Psoas muscle (tissue), 8 donors: ENCODE data around the gene SEZ6L2. TPM values are rescaled to one million over a fixed set of nuclear protein-coding genes. Genes with fewer than 3 reads are reported as not detected.

Source experiments
- ATAC-seq, 4 donors: fragments of 200-7000 bp; cut with Tn5 transposase; one replicate each; pipeline ENCODE4 v1.9.1; 2020; ENCODE audit warnings: moderate library complexity in 3 of 4, mild to moderate bottlenecking in 2 of 4
- DNase-seq, 2 donors: peaks; one replicate each; pipeline ENCODE4 v3.0.0-alpha.2; 2020
- H3K27ac ChIP-seq: fragments of 200-600 bp; one replicate; pipeline ENCODE4 v1.8.0; 2022
- H3K27me3 ChIP-seq, 3 donors: fragments of 200-600 bp in 1 of 3; one replicate each; pipeline versions ENCODE4 v1.6.1 to v1.8.0; 2013 to 2022; ENCODE audit warnings: low read length in 2 of 3, mild to moderate bottlenecking in 2 of 3, moderate library complexity in 1 of 3; ENCODE audit not compliant: insufficient read depth in 3 of 3
- H3K36me3 ChIP-seq, 2 donors: fragments of 200-600 bp in 1 of 2; one replicate each; pipeline versions ENCODE4 v1.6.1 to v1.8.0; 2013 to 2022; ENCODE audit warnings: low read depth in 1 of 2, mild to moderate bottlenecking in 1 of 2, moderate library complexity in 1 of 2; ENCODE audit not compliant: insufficient read depth in 1 of 2
- H3K4me1 ChIP-seq: fragments of 200-600 bp; one replicate; pipeline ENCODE4 v1.8.0; 2022
- H3K4me3 ChIP-seq: fragments of 200-600 bp; one replicate; pipeline ENCODE4 v1.8.0; 2022; ENCODE audit warnings: mild to moderate bottlenecking
- H3K9me3 ChIP-seq: fragments of 200-600 bp; one replicate; pipeline ENCODE4 v1.8.0; 2022
- WGBS, 3 donors: extraction: QIAGEN DNeasy Blood & Tissue Kit; methylation state at CpG; one replicate each; pipeline versions ENCODE4 v1.1.6 to v1.1.7; 2013; 5-methylcytosine and 5-hydroxymethylcytosine counted together
- intact Hi-C, 2 donors: fragments of 100-400 bp; cut with DNase I; formaldehyde crosslinking; loops; one replicate each; pipeline versions ENCODE4 v1.11.0 to v1.14.2; 2022
- polyA plus RNA-seq, 3 donors: library from polyadenylated mRNA; stranded (reverse); fragments of 200-250 nt; gene quantifications; one replicate each; pipeline ENCODE4 v1.2.3, GENCODE V29; 2013
- total RNA-seq, 4 donors: library from RNA; stranded (reverse); fragmentation: NEBNext Ultra II Directional in 2 of 4; extraction: Animal tissue kit (Norgen Biotek cat#: 25700) in 2 of 4; gene quantifications; one replicate each; pipeline versions ENCODE4 v1.2.1 to v1.2.4, GENCODE V29; 2021 to 2023
- TF ChIP-seq, protein P1 (sequence below): fragments of 200-600 bp; IDR thresholded peaks from one replicate; pipeline ENCODE4 v1.8.0; 2022; ENCODE audit warnings: antibody characterized with exemption
- donor health status: healthy with polysubstance abuse.
- donor health status: DM: no; HTN: no; CAD: no; lungs with moderate emphysema.
- donor health status: Bipolar disorder and iron deficiency.
- donor health status: healthy.
- donor health status: DM: yes; HTN: yes; CAD: no.
- donor health status: DM: no; HTN: no; CAD: no.
- donor health status: DM: no; HTN: no; CAD: no.
- donor health status: DM: yes; HTN: yes; CAD: no.

The SEZ6L2 gene
- total and polyA plus RNA-seq, 7 donors, result 0.05 to 0.86 (median 0.23) TPM

DNA sequence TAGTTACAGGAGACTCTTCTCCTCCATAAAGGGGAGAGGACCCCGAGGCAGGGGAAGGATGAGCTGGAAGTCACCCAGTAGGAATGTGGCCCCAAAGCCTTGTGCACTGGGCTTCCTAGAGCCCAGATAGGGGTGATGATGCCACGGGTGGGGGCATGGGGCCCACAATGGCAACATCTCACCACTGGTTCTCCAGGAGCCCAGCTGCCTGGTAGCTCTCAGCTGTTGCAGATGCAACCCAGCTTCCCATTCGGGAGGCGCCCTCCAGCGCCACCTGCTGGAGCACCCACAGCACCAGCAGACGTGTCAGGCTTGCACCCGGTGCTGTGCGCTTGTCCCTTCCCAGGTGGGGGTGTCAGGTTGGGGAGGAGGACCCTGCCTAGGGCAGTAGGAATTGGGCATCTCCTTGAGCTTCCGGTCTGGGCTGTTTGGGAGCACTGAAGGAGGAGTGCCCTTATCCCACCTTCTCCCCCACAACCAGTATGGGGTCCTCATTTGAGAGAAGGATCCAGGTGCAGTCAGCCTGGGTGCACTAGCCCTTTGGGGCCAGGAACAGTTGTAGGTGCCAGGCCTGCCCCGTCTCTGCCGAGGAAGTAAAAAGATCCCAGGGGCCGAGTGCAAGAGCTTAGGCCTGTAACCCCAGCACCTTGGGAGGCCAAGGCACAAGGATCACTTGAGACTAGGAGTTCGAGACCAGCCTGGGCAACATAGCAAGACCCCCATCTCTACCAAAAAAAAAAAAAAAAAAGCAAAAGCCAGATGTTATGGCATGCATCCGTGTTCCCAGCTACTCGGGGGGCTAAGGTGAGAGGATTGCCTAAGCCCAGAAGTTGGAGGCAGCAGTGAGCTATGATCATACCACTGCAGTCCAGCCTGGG is 50.7 kb downstream of the SEZ6L2 start:
- ATAC-seq, result peak; percentile 79 to 90 (median 84)
- intact Hi-C loops, result loop anchor here in 1 of 2 donors (1.0 to 5.0 kb wide), 2 partner anchors 41 to 146 kb away; no protein-coding TSS in a partner anchor
- H3K4me3 ChIP-seq, result no peak overlapping the region
- TF ChIP-seq, protein P1, sequence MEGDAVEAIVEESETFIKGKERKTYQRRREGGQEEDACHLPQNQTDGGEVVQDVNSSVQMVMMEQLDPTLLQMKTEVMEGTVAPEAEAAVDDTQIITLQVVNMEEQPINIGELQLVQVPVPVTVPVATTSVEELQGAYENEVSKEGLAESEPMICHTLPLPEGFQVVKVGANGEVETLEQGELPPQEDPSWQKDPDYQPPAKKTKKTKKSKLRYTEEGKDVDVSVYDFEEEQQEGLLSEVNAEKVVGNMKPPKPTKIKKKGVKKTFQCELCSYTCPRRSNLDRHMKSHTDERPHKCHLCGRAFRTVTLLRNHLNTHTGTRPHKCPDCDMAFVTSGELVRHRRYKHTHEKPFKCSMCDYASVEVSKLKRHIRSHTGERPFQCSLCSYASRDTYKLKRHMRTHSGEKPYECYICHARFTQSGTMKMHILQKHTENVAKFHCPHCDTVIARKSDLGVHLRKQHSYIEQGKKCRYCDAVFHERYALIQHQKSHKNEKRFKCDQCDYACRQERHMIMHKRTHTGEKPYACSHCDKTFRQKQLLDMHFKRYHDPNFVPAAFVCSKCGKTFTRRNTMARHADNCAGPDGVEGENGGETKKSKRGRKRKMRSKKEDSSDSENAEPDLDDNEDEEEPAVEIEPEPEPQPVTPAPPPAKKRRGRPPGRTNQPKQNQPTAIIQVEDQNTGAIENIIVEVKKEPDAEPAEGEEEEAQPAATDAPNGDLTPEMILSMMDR, result peak; percentile 86
- WGBS, 3 donors, result 31 to 40% (median 38%) methylated on average over 14 to 15 of the region's 15 CpGs
- no peaks in the 10 kb centered on the region for H3K9me3 ChIP-seq
- peak; percentile 80 to 91 for DNase-seq
- H3K27me3 ChIP-seq, result no peaks in the 10 kb centered on the region
- no peaks in the 10 kb centered on the region for H3K4me1 ChIP-seq
- no peak overlapping the region for H3K27ac ChIP-seq
- peaks cover 0 to 43% of the 10 kb centered on the region in 2 donors for H3K36me3 ChIP-seq

DNA sequence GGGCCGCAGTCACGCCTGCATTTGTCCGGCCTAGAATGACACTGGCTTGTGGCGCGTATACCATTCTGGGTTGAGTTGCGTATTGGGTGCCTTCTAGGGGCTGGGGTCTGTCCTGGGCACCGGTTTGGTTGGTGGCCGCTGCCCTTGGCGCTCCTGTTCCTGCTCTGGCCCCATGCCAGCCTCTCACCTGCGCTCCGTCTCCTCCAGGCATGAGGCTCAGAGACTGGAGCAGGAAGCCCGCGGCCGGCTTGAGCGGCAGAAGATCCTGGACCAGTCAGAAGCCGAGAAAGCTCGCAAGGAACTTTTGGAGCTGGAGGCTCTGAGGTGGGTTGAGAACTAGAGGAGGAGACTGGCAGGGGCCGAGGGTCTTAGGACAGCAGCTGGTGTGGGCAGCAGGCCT is 53.7 kb downstream of the SEZ6L2 start:
- H3K4me3 ChIP-seq, result no peak overlapping the region
- no peaks in the 10 kb centered on the region for H3K4me1 ChIP-seq
- H3K27ac ChIP-seq, result no peak overlapping the region
- ATAC-seq (no peak), DNase-seq (no peak)
- WGBS, 3 donors, result 93 to 94% (median 93%) methylated on average over 18 of the region's 18 CpGs
- intact Hi-C loops, result loop anchor here in 1 of 2 donors (5.0 kb wide), 1 partner anchor 143 kb away; no protein-coding TSS in a partner anchor
- no peaks in the 10 kb centered on the region for H3K27me3 ChIP-seq
- no peaks in the 10 kb centered on the region for H3K9me3 ChIP-seq
- TF ChIP-seq, protein P1, result no peak
- peaks cover 0 to 64% of the 10 kb centered on the region in 2 donors for H3K36me3 ChIP-seq

DNA sequence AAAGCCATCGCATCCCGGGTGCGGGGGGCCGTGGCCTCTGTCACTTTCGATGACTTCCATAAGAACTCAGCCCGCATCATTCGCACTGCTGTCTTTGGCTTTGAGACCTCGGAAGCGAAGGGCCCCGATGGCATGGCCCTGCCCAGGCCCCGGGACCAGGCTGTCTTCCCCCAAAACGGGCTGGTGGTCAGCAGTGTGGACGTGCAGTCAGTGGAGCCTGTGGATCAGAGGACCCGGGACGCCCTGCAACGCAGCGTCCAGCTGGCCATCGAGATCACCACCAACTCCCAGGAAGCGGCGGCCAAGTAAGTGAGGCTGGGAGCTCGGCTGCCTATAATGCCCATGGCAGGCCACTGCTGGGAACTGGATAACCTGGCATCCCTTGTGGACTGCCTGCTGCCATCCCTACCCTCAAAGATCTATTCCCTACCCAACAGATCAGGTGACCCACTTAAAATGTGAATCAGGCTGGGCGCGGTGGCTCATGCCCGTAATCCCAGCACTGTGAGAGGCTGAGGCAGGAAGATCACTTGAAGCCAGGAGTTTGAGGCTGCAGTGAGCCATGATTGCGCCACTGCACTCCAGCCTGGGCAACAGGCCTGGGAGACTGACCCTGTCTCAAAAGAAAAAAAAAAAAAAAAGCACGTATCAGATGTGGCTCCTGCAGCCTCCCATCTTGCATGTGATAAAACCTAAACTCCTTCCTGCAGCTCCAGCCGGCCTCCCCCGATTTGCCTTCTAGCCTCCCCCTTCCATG is 54.6 kb downstream of the SEZ6L2 start:
- peak; percentile 56 to 65 for DNase-seq
- H3K27me3 ChIP-seq, result no peaks in the 10 kb centered on the region
- H3K27ac ChIP-seq, result no peak overlapping the region
- TF ChIP-seq, protein P1, result no peak
- peak in 1 of 4 donors; percentile 26 for ATAC-seq
- intact Hi-C loops, result loop anchor here in 1 of 2 donors (5.0 kb wide), 1 partner anchor 142 kb away; no protein-coding TSS in a partner anchor
- H3K36me3 ChIP-seq, result peaks cover 0 to 72% of the 10 kb centered on the region in 2 donors
- H3K9me3 ChIP-seq, result no peaks in the 10 kb centered on the region
- H3K4me3 ChIP-seq, result no peak overlapping the region
- H3K4me1 ChIP-seq, result no peaks in the 10 kb centered on the region
- 85 to 91% (median 86%) methylated on average over 25 to 28 of the region's 28 CpGs for WGBS, 3 donors

DNA sequence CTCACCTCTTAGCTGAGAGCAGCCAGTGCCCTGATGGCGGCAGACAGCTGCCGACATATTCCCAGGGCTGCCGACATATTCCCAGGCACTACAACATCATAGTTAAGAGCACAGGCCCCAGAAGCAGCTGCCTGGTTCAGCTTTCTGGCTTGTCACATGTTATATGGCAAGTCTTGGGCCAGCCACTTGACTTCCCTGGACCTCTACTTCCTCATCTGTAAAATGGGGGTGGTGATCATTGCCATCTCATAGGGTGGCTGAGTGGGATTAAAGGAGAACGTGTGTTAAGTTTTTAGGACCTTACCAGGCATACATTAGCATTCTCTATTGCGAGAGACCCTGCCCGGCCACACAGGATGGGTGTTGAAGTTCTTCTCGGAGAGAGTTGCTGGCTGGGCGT is 55.4 kb downstream of the SEZ6L2 start:
- no peak for ATAC-seq
- H3K4me3 ChIP-seq, result no peak overlapping the region
- H3K4me1 ChIP-seq, result no peaks in the 10 kb centered on the region
- 86 to 89% (median 87%) methylated on average over 8 of the region's 8 CpGs for WGBS, 3 donors
- H3K9me3 ChIP-seq, result no peaks in the 10 kb centered on the region
- H3K36me3 ChIP-seq, result peaks cover 0 to 78% of the 10 kb centered on the region in 2 donors
- TF ChIP-seq, protein P1, result no peak
- H3K27me3 ChIP-seq, result no peaks in the 10 kb centered on the region
- intact Hi-C loops, result no loop called here
- no peak for DNase-seq
- no peak overlapping the region for H3K27ac ChIP-seq
